Endometrium (tissue), 2 donors: ENCODE measurements around the gene TBKBP1.

ENCODE experiments used
- FAIRE-seq: peaks from 2 replicates; lab custom pipeline; 2012; peaks lifted over from hg19 to GRCh38; lab: Jason Lieb, UNC
- donor health status: control.
- donor health status: control.

TBKBP1 gene

GRCh38 chr17:47697906-47698711, 4.1 kb downstream of the TBKBP1 start:
- FAIRE-seq = no peak

- no peak for FAIRE-seq
Observed at GRCh38 chr17:47698749-47699535, 5.0 kb downstream of the TBKBP1 start.

GRCh38 chr17:47699536-47699840, 5.5 kb downstream of the TBKBP1 start:
- no peak for FAIRE-seq

- no peak for FAIRE-seq
Observed at GRCh38 chr17:47700471-47701449, 6.8 kb downstream of the TBKBP1 start.

- no peak for FAIRE-seq
Observed at GRCh38 chr17:47701608-47702007, 7.6 kb downstream of the TBKBP1 start.

- FAIRE-seq = no peak
Observed at GRCh38 chr17:47702391-47702995, 8.5 kb downstream of the TBKBP1 start.

GRCh38 chr17:47703191-47703591, 9.2 kb downstream of the TBKBP1 start:
- no peak for FAIRE-seq

GRCh38 chr17:47703671-47704070, 9.7 kb downstream of the TBKBP1 start:
- FAIRE-seq = no peak

- no peak for FAIRE-seq
Observed at GRCh38 chr17:47704116-47704515, 10.2 kb downstream of the TBKBP1 start.

- FAIRE-seq = no peak
Observed at GRCh38 chr17:47704736-47705135, 10.8 kb downstream of the TBKBP1 start.

GRCh38 chr17:47705536-47706530, 11.9 kb downstream of the TBKBP1 start:
- FAIRE-seq = no peak

- FAIRE-seq = no peak
Observed at GRCh38 chr17:47707056-47707804, 13.3 kb downstream of the TBKBP1 start.

- FAIRE-seq = no peak
Observed at GRCh38 chr17:47707884-47708283, 13.9 kb downstream of the TBKBP1 start.

- FAIRE-seq = no peak
Observed at GRCh38 chr17:47708312-47708863, 14.4 kb downstream of the TBKBP1 start.

- no peak for FAIRE-seq
Observed at GRCh38 chr17:47708864-47709541, 15.0 kb downstream of the TBKBP1 start.

GRCh38 chr17:47709594-47709993, 15.6 kb downstream of the TBKBP1 start:
- FAIRE-seq = no peak

- FAIRE-seq = no peak
Observed at GRCh38 chr17:47711366-47712099, 17.6 kb downstream of the TBKBP1 start.

- no peak for FAIRE-seq
Observed at GRCh38 chr17:47712330-47713023, 18.5 kb downstream of the TBKBP1 start.
